H1 (cell line): ENCODE measurements around the gene YWHAB. TPM values are rescaled to one million over a fixed set of nuclear protein-coding genes. Genes with fewer than 3 reads are reported as not detected.
A peak's percentile ranks its signal among the peaks of the same experiment; 100 is the strongest.

Source experiments
- CTCF ChIA-PET: fragments of 300-600 bp; sonication (Branson Sonifier 250); formaldehyde crosslinking; loops from one replicate; lab custom pipeline; 2021; ENCODE audit not compliant: partially characterized antibody; lab: Charles Lee
- POLR2A ChIA-PET: fragments of 300-600 bp; sonication (Branson Sonifier 250); formaldehyde crosslinking; loops from one replicate; lab custom pipeline; 2021; ENCODE audit warnings: inconsistent platforms; ENCODE audit not compliant: partially characterized antibody; lab: Charles Lee
- DNase-seq, 2 experiments: peaks; one replicate each; pipeline versions ENCODE4 v3.0.0 to v3.0.0-alpha.2; 2010 to 2022; ENCODE audit warnings: low spot score in 2 of 2, low read depth in 1 of 2, mixed read lengths in 1 of 2
- FAIRE-seq: peaks from 2 replicates; lab custom pipeline; 2011; peaks lifted over from hg19 to GRCh38; lab: Jason Lieb, UNC
- H2AFZ ChIP-seq: 2 replicates; pipeline ENCODE4 v1.8.1; 2012; ENCODE audit warnings: low read length, inconsistent platforms
- H2AK5ac ChIP-seq: 2 replicates; pipeline ENCODE4 v1.6.1; 2013; ENCODE audit warnings: low read depth, low read length
- H2BK120ac ChIP-seq: replicated peaks from 2 replicates; pipeline ENCODE3; 2013; ENCODE audit warnings: low read depth, low read length, inconsistent platforms
- H2BK12ac ChIP-seq: 2 replicates; pipeline ENCODE4 v1.6.1; 2013; ENCODE audit warnings: low read depth, low read length
- H2BK15ac ChIP-seq: 2 replicates; pipeline ENCODE4 v1.6.1; 2013; ENCODE audit warnings: low read length
- H2BK20ac ChIP-seq: 2 replicates; pipeline ENCODE4 v1.6.1; 2013; ENCODE audit warnings: low read length
- H2BK5ac ChIP-seq: 2 replicates; pipeline ENCODE4 v1.6.1; 2013; ENCODE audit warnings: low read depth, low read length
- H3K14ac ChIP-seq: 2 replicates; pipeline ENCODE4 v1.6.1; 2013; ENCODE audit warnings: inconsistent platforms; ENCODE audit not compliant: insufficient read length
- H3K18ac ChIP-seq: 2 replicates; pipeline ENCODE4 v1.6.1; 2013; ENCODE audit warnings: low read length; ENCODE audit errors: extremely low read depth
- H3K23ac ChIP-seq: 2 replicates; pipeline ENCODE4 v1.6.1; 2013; ENCODE audit warnings: inconsistent platforms; ENCODE audit not compliant: insufficient read length
- H3K23me2 ChIP-seq: 2 replicates; pipeline ENCODE4 v1.6.1; 2013; ENCODE audit warnings: low read depth, low read length
- H3K27ac ChIP-seq: 2 replicates; pipeline ENCODE4 v1.6.1; 2011; ENCODE audit warnings: low read depth, low read length, inconsistent platforms
- H3K27me3 ChIP-seq, 4 experiments: replicated peaks in 1 of 4; 1 replicate in 1 of 4; 2 replicates in 3 of 4; pipeline versions ENCODE4 v1.6.1 to v1.8.1; 2011 to 2013; ENCODE audit warnings: low read length in 3 of 4, mild to moderate bottlenecking in 3 of 4, inconsistent platforms in 2 of 4, mixed read lengths in 2 of 4, moderate library complexity in 1 of 4; ENCODE audit not compliant: control insufficient read depth in 3 of 4, insufficient read depth in 3 of 4; ENCODE audit errors: extremely low read depth in 1 of 4
- H3K36me3 ChIP-seq, 4 experiments: 2 replicates each; pipeline versions ENCODE4 v1.6.1 to v1.8.1; 2011 to 2013; ENCODE audit warnings: mild to moderate bottlenecking in 4 of 4, low read length in 3 of 4, moderate library complexity in 2 of 4, control low read depth in 1 of 4, inconsistent platforms in 1 of 4; ENCODE audit not compliant: insufficient read depth in 4 of 4, control insufficient read depth in 2 of 4
- H3K4ac ChIP-seq: replicated peaks from 2 replicates; pipeline ENCODE3; 2013; ENCODE audit warnings: low read length, low read depth, mixed read lengths, inconsistent platforms; ENCODE audit not compliant: insufficient read length
- H3K4me1 ChIP-seq, 4 experiments: replicated peaks in 1 of 4; 1 replicate in 1 of 4; 2 replicates in 3 of 4; pipeline versions ENCODE4 v1.6.1 to v1.8.1; 2011 to 2013; ENCODE audit warnings: low read length in 3 of 4, inconsistent platforms in 2 of 4, mixed read lengths in 1 of 4; ENCODE audit not compliant: insufficient read depth in 4 of 4, control insufficient read depth in 3 of 4
- H3K4me2 ChIP-seq, 2 experiments: 2 replicates each; pipeline versions ENCODE4 v1.6.1 to v1.8.1; 2011 to 2013; ENCODE audit warnings: low read depth in 2 of 2, low read length in 2 of 2, control low read depth in 1 of 2, inconsistent platforms in 1 of 2, mild to moderate bottlenecking in 1 of 2; ENCODE audit not compliant: insufficient read depth in 1 of 2
- H3K4me3 ChIP-seq, 4 experiments: fragments of 200-600, 300-600 bp in 1 of 4; sonication (generic), shearing (Covaris generic), sonication (Bioruptor Twin) in 1 of 4; 2 replicates each; pipeline versions ENCODE4 v1.5.1 to v1.8.1; 2011 to 2016; ENCODE audit warnings: low read length in 4 of 4, low read depth in 3 of 4, control low read depth in 2 of 4, inconsistent platforms in 2 of 4, mild to moderate bottlenecking in 2 of 4, mixed read lengths in 1 of 4, moderate library complexity in 1 of 4; ENCODE audit not compliant: insufficient read depth in 2 of 4; ENCODE audit errors: extremely low read depth in 1 of 4
- H3K56ac ChIP-seq: replicated peaks from 2 replicates; pipeline ENCODE3; 2013; ENCODE audit warnings: low read depth, mild to moderate bottlenecking, mixed read lengths, low read length, inconsistent platforms; ENCODE audit not compliant: insufficient read length
- H3K79me1 ChIP-seq: 2 replicates; pipeline ENCODE4 v1.6.1; 2013; ENCODE audit warnings: low read depth, low read length, control low read depth
- H3K79me2 ChIP-seq, 2 experiments: 2 replicates each; pipeline versions ENCODE4 v1.6.1 to v1.8.1; 2012 to 2013; ENCODE audit warnings: low read length in 2 of 2, mild to moderate bottlenecking in 2 of 2, inconsistent platforms in 1 of 2; ENCODE audit not compliant: insufficient read depth in 2 of 2, control insufficient read depth in 1 of 2
- H3K9ac ChIP-seq, 4 experiments: replicated peaks in 1 of 4; 1 replicate in 1 of 4; 2 replicates in 3 of 4; pipeline versions ENCODE4 v1.6.1 to v1.8.1; 2011 to 2013; ENCODE audit warnings: low read depth in 3 of 4, low read length in 3 of 4, control low read depth in 2 of 4, mild to moderate bottlenecking in 2 of 4, moderate library complexity in 2 of 4, inconsistent platforms in 1 of 4; ENCODE audit errors: extremely low read depth in 1 of 4
- H3K9me3 ChIP-seq, 2 experiments: 2 replicates each; pipeline versions ENCODE4 v1.6.1 to v1.8.1; 2012 to 2013; ENCODE audit warnings: mild to moderate bottlenecking in 2 of 2, moderate library complexity in 2 of 2, control low read depth in 1 of 2, inconsistent platforms in 1 of 2, low read depth in 1 of 2, low read length in 1 of 2, mixed read lengths in 1 of 2; ENCODE audit not compliant: insufficient read depth in 2 of 2
- H4K20me1 ChIP-seq, 2 experiments: replicated peaks in 1 of 2; 2 replicates each; pipeline versions ENCODE3 to v1.8.1; 2011 to 2013; ENCODE audit warnings: inconsistent platforms in 2 of 2, low read length in 2 of 2, mild to moderate bottlenecking in 1 of 2; ENCODE audit not compliant: insufficient read depth in 2 of 2, control insufficient read depth in 1 of 2
- H4K5ac ChIP-seq: 2 replicates; pipeline ENCODE4 v1.6.1; 2013; ENCODE audit warnings: low read length, low read depth, mixed read lengths, inconsistent platforms; ENCODE audit not compliant: insufficient read length
- H4K8ac ChIP-seq: 2 replicates; pipeline ENCODE4 v1.8.0; 2013; ENCODE audit warnings: mild to moderate bottlenecking, moderate library complexity, low read length, inconsistent platforms; ENCODE audit not compliant: insufficient read depth; ENCODE audit errors: extremely low read depth
- H4K91ac ChIP-seq: replicated peaks from 2 replicates; pipeline ENCODE3; 2013; ENCODE audit warnings: low read length, mixed read lengths, inconsistent platforms; ENCODE audit not compliant: insufficient read length
- ASH2L ChIP-seq: fragments of 200-600, 300-600 bp; sonication (generic); IDR thresholded peaks from one replicate; pipeline ENCODE4 v1.7.1; 2017; ENCODE audit warnings: low read length
- EGR1 ChIP-seq: IDR thresholded peaks from 2 replicates; pipeline ENCODE4 v1.6.1; 2011; ENCODE audit warnings: low read depth, low read length, borderline replicate concordance
- EZH2 ChIP-seq: fragments of 200-600 bp; sonication (generic); IDR thresholded peaks from 2 replicates; pipeline ENCODE4 v1.7.1; 2012; ENCODE audit warnings: low read depth, mild to moderate bottlenecking, moderate library complexity, low read length, inconsistent platforms; ENCODE audit not compliant: severe bottlenecking
- KDM1A ChIP-seq: fragments of 200-600, 300-600 bp; sonication (generic); IDR thresholded peaks from 2 replicates; pipeline ENCODE4 v1.7.1; 2016; ENCODE audit warnings: mild to moderate bottlenecking, low read length, borderline replicate concordance
- POLR2A ChIP-seq, 2 experiments: IDR thresholded peaks; 1 replicate in 1 of 2; 2 replicates in 1 of 2; pipeline ENCODE4 v1.6.1; 2011; ENCODE audit warnings: low read depth in 2 of 2, low read length in 2 of 2, mild to moderate bottlenecking in 2 of 2; ENCODE audit errors: control extremely low read depth in 1 of 2
- POLR2AphosphoS5 ChIP-seq: IDR thresholded peaks from 2 replicates; pipeline ENCODE4 v1.6.1; 2011; ENCODE audit warnings: low read depth, low read length
- SIX5 ChIP-seq: IDR thresholded peaks from 2 replicates; pipeline ENCODE4 v1.6.1; 2011; ENCODE audit warnings: mild to moderate bottlenecking, low read depth, low read length
- SRF ChIP-seq: IDR thresholded peaks from 2 replicates; pipeline ENCODE4 v1.6.1; 2011; ENCODE audit warnings: mild to moderate bottlenecking, low read depth, low read length, moderate library complexity
- polyA plus RNA-seq, 7 experiments: library from polyadenylated mRNA; depleted of rRNA in 3 of 7; stranded (reverse) in 5 of 7; unstranded in 2 of 7; fragments of >200 nt in 5 of 7; fragments of 200-250 nt in 2 of 7; gene quantifications; 1 replicate in 5 of 7; 2 replicates in 1 of 7; 4 replicates in 1 of 7; pipeline versions ENCODE4 v1.2.1 to v1.2.3, GENCODE V29; 2011 to 2013; ENCODE audit warnings: missing spikeins in 2 of 7, mixed read lengths in 2 of 7
- total RNA-seq: library from RNA; stranded (reverse); fragmentation: NEBNext Ultra II Directional; extraction: Animal tissue kit (Norgen Biotek cat#: 25700); gene quantifications from 2 replicates; pipeline ENCODE4 v1.2.1, GENCODE V29; 2021
- TF ChIP-seq, protein P1 (sequence below), 3 experiments: IDR thresholded peaks; 1 replicate in 2 of 3; 2 replicates in 1 of 3; pipeline versions ENCODE4 v1.5.1 to v1.6.1; 2011; ENCODE audit warnings: low read length in 3 of 3, mild to moderate bottlenecking in 3 of 3, inconsistent platforms in 2 of 3, low read depth in 1 of 3, moderate library complexity in 1 of 3; ENCODE audit not compliant: insufficient read depth in 1 of 3; ENCODE audit errors: control extremely low read depth in 1 of 3

YWHAB gene
- total and polyA plus RNA-seq, 2 of the 8 experiments (the other 6 are each of a cell fraction or from before 2014, with no cell fraction given): 72.9 to 256 TPM

DNA sequence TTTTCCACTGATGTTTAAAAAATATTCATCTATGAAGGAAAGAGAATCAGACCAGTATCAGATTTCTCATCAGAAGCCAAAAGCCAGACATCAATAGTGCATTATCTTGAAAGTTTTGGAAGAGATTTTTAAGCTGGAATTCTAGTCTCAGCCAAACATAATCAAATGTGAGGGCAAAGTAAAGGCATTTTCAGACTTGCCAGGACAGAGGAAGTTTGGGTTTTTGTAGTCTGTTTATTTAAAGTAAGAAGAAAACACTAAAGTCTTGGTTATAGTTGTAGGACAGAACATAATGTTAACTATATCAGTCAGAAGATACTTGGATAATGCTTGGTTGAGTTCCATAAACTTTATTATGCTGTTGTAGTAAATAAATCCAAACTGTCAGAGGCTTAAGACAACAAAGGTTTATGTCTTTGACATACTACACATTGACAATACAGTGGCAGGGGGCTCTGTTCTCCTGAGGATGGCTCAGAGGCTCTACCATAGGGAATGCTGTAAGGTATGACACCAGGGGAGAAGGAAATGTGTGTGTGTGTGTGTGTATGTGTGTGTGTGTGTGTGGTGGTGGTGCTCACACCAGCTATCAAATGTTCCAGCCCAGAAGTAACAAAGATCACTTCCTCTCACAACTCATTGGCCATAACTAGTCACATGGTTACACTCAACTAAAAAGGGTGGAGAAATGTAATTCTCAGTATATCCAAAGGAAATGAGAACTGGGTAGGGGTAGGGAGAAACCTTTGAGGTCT lies 26.7 kb upstream of the YWHAB start:
- no peak for FAIRE-seq
- H3K18ac ChIP-seq: no peak overlapping the region
- H3K23me2 ChIP-seq: peaks cover 1% of the 10 kb centered on the region; the same call in 1 of the 2 replicates
- no peaks in the 10 kb centered on the region for H3K9me3 ChIP-seq
- no peak overlapping the region for H4K8ac ChIP-seq
- no peaks in the 10 kb centered on the region for H3K36me3 ChIP-seq
- H4K5ac ChIP-seq: no peak overlapping the region
- no peak overlapping the region for H2AFZ ChIP-seq
- H2AK5ac ChIP-seq: no peak overlapping the region
- H2BK12ac ChIP-seq: no peak overlapping the region
- H3K79me2 ChIP-seq: no peaks in the 10 kb centered on the region
- H4K91ac ChIP-seq: no peak overlapping the region
- no peak overlapping the region for H2BK20ac ChIP-seq
- TF ChIP-seq POLR2A (IDR thresholded peaks at IDR 0.05; ENCODE audit: control extremely low read depth in 1 of 2, low read depth in 2 of 2, low read length in 2 of 2): no peak
- no peak for TF ChIP-seq POLR2AphosphoS5
- TF ChIP-seq EGR1: no peak
- TF ChIP-seq ASH2L: no peak
- no peak for TF ChIP-seq EZH2
- TF ChIP-seq SRF: no peak
- no peak for TF ChIP-seq KDM1A
- TF ChIP-seq SIX5: no peak
- TF ChIP-seq, protein P1, sequence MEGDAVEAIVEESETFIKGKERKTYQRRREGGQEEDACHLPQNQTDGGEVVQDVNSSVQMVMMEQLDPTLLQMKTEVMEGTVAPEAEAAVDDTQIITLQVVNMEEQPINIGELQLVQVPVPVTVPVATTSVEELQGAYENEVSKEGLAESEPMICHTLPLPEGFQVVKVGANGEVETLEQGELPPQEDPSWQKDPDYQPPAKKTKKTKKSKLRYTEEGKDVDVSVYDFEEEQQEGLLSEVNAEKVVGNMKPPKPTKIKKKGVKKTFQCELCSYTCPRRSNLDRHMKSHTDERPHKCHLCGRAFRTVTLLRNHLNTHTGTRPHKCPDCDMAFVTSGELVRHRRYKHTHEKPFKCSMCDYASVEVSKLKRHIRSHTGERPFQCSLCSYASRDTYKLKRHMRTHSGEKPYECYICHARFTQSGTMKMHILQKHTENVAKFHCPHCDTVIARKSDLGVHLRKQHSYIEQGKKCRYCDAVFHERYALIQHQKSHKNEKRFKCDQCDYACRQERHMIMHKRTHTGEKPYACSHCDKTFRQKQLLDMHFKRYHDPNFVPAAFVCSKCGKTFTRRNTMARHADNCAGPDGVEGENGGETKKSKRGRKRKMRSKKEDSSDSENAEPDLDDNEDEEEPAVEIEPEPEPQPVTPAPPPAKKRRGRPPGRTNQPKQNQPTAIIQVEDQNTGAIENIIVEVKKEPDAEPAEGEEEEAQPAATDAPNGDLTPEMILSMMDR (IDR thresholded peaks at IDR 0.05; ENCODE audit: control extremely low read depth in 1 of 3, insufficient read depth in 1 of 3, low read depth in 1 of 3, low read length in 3 of 3): no peak
- no peak overlapping the region for H3K56ac ChIP-seq
- no peak overlapping the region for H3K23ac ChIP-seq
- no peaks in the 10 kb centered on the region for H3K79me1 ChIP-seq
- H2BK120ac ChIP-seq: no peak overlapping the region
- peak in 1 of 2 experiments; percentile 41 for DNase-seq
- no peaks in the 10 kb centered on the region for H4K20me1 ChIP-seq
- H3K14ac ChIP-seq: no peak overlapping the region
- no peak overlapping the region for H3K4ac ChIP-seq
- H3K27ac ChIP-seq: no peak overlapping the region
- H2BK15ac ChIP-seq: no peak overlapping the region
- no peaks in the 10 kb centered on the region for H3K4me1 ChIP-seq
- no peaks in the 10 kb centered on the region for H3K27me3 ChIP-seq
- no peak overlapping the region for H3K4me3 ChIP-seq
- ChIA-PET CTCF (interaction anchor here (0.8 to 2.2 kb wide), 5 partner anchors 11 to 111 kb away, joined by 3 to 7 read pairs (median 3); no protein-coding TSS in a partner anchor), POLR2A (no interaction called here)
- no peak overlapping the region for H3K4me2 ChIP-seq
- H3K9ac ChIP-seq: no peak overlapping the region
- H2BK5ac ChIP-seq: no peak overlapping the region
